ENCODE data around the gene RFTN2.

DNA sequence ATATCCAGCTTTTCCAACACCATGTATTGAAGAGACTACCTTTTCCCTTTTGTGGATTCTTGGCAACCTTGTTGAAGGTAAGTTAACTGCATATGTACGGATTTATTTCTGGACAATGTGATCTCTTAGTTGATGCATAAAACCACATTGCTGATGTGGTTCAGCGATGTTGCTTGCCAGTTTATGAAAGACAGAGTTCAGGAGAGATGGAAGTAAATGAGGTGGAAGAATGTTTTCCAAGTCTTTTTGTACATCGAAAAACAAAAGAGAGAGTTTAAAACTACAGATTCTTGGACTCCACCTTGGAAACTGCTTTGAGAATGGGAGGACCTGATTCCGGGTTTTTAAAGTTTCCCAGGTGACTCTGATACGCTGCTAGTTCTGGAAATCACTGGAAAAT, 115.7 kb downstream of the RFTN2 start:
- TF ChIP-seq, protein P1, sequence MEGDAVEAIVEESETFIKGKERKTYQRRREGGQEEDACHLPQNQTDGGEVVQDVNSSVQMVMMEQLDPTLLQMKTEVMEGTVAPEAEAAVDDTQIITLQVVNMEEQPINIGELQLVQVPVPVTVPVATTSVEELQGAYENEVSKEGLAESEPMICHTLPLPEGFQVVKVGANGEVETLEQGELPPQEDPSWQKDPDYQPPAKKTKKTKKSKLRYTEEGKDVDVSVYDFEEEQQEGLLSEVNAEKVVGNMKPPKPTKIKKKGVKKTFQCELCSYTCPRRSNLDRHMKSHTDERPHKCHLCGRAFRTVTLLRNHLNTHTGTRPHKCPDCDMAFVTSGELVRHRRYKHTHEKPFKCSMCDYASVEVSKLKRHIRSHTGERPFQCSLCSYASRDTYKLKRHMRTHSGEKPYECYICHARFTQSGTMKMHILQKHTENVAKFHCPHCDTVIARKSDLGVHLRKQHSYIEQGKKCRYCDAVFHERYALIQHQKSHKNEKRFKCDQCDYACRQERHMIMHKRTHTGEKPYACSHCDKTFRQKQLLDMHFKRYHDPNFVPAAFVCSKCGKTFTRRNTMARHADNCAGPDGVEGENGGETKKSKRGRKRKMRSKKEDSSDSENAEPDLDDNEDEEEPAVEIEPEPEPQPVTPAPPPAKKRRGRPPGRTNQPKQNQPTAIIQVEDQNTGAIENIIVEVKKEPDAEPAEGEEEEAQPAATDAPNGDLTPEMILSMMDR (IDR thresholded peaks at IDR 0.05; ENCODE audit: low read length), result no peak
- TF ChIP-seq EZH2 (optimal IDR thresholded peaks at IDR 0.05; ENCODE audit: low read depth, low read length), result no peak
